ENCODE data around the gene RBM23. TPM values are rescaled to one million over a fixed set of nuclear protein-coding genes. Genes with fewer than 3 reads are reported as not detected.

The RBM23 gene
- total RNA-seq, 1 donor from 2014 or later = 88.9 TPM

GRCh38 chr14:22920697-22921096, 1.7 kb upstream of the RBM23 start:
- intact Hi-C loops (cut with micrococcal nuclease) = no loop called here

GRCh38 chr14:22919601-22919921, 612 bp upstream of the RBM23 start:
- intact Hi-C loops (cut with micrococcal nuclease) = loop anchor here (1.0 to 5.0 kb wide), 8 partner anchors 10 to 367 kb away; partner anchors contain the start of genes HOMEZ, LRP10, OXA1L and PRMT5

- intact Hi-C loops (cut with micrococcal nuclease) = loop anchor here (5.0 kb wide), 1 partner anchor 91 kb away; no protein-coding TSS in a partner anchor
These were observed 2.9 kb downstream of the RBM23 start for GRCh38 chr14:22915886-22916521.

GRCh38 chr14:22914836-22915235, 4.1 kb downstream of the RBM23 start:
- intact Hi-C loops (cut with micrococcal nuclease) = loop anchor here (5.0 kb wide), 1 partner anchor 92 kb away; no protein-coding TSS in a partner anchor

- intact Hi-C loops (cut with micrococcal nuclease) = no loop called here
These were observed 8.0 kb downstream of the RBM23 start for GRCh38 chr14:22910916-22911315.

GRCh38 chr14:22908601-22909000, 10.3 kb downstream of the RBM23 start:
- intact Hi-C loops (cut with micrococcal nuclease) = no loop called here

GRCh38 chr14:22907429-22907828, 11.5 kb downstream of the RBM23 start:
- intact Hi-C loops (cut with micrococcal nuclease) = no loop called here

- intact Hi-C loops (cut with micrococcal nuclease) = no loop called here
These were observed 12.9 kb downstream of the RBM23 start for GRCh38 chr14:22906073-22906472.

- intact Hi-C loops (cut with micrococcal nuclease) = no loop called here
These were observed 13.3 kb downstream of the RBM23 start for GRCh38 chr14:22905627-22906026.

- intact Hi-C loops (cut with micrococcal nuclease) = no loop called here
These were observed 15.2 kb downstream of the RBM23 start for GRCh38 chr14:22903742-22904087.

GRCh38 chr14:22901799-22902198, 17.1 kb downstream of the RBM23 start:
- intact Hi-C loops (cut with micrococcal nuclease) = no loop called here

- intact Hi-C loops (cut with micrococcal nuclease) = loop anchor here (1.0 kb wide), 4 partner anchors 28 to 330 kb away; no protein-coding TSS in a partner anchor
These were observed 18.7 kb downstream of the RBM23 start for GRCh38 chr14:22900081-22900799.

GRCh38 chr14:22898302-22899090, 20.5 kb downstream of the RBM23 start:
- intact Hi-C loops (cut with micrococcal nuclease) = no loop called here

GRCh38 chr14:22897357-22897756, 21.6 kb downstream of the RBM23 start:
- intact Hi-C loops (cut with micrococcal nuclease) = no loop called here

GRCh38 chr14:22896760-22897159, 22.2 kb downstream of the RBM23 start:
- intact Hi-C loops (cut with micrococcal nuclease) = no loop called here

- intact Hi-C loops (cut with micrococcal nuclease) = no loop called here
These were observed 22.6 kb downstream of the RBM23 start for GRCh38 chr14:22896356-22896755.

GRCh38 chr14:22895402-22895801, 23.5 kb downstream of the RBM23 start:
- intact Hi-C loops (cut with micrococcal nuclease) = no loop called here

- intact Hi-C loops (cut with micrococcal nuclease) = no loop called here
These were observed 25.2 kb downstream of the RBM23 start for GRCh38 chr14:22893706-22894105.

- intact Hi-C loops (cut with micrococcal nuclease) = no loop called here
These were observed 26.5 kb downstream of the RBM23 start for GRCh38 chr14:22892488-22892887.

- intact Hi-C loops (cut with micrococcal nuclease) = no loop called here
These were observed 28.5 kb downstream of the RBM23 start for GRCh38 chr14:22890416-22890815.

GRCh38 chr14:22888662-22889061, 30.3 kb downstream of the RBM23 start:
- intact Hi-C loops (cut with micrococcal nuclease) = no loop called here

GRCh38 chr14:22887990-22888378, 31.0 kb downstream of the RBM23 start:
- intact Hi-C loops (cut with micrococcal nuclease) = loop anchor here (1.0 to 2.0 kb wide), 4 partner anchors 17 to 332 kb away; partner anchors contain the start of genes LRP10 and RBM23

Data from T-helper 2 cell treated with Interferon-gamma antibody and Interleukin-4, amounts not matched to agents 100 ng/mL and 5 ng/mL, for 36 hours (primary cell).